WTC11 (cell line): ENCODE measurements around the gene CYP2R1. TPM values are rescaled to one million over a fixed set of nuclear protein-coding genes. Genes with fewer than 3 reads are reported as not detected.

Experiments used
- ATAC-seq: fragments of 200-7000 bp; cut with Tn5 transposase; 2 replicates; pipeline ENCODE4 v1.10.0; 2021; ENCODE audit warnings: mild to moderate bottlenecking, moderate library complexity
- CTCF ChIA-PET: fragments of 300-600 bp; sonication (Branson Sonifier 250); formaldehyde crosslinking; loops from one replicate; lab custom pipeline; 2021; ENCODE audit warnings: antibody characterized with exemption; lab: Charles Lee
- POLR2A ChIA-PET: fragments of 350-600 bp; sonication (Branson Sonifier 250); formaldehyde crosslinking; loops from one replicate; lab custom pipeline; 2021; ENCODE audit warnings: antibody characterized with exemption; lab: Charles Lee
- DNase-seq: peaks from one replicate; pipeline ENCODE4 v3.0.0; 2021; ENCODE audit warnings: low spot score
- H3K27ac Mint-ChIP-seq: 2 replicates; pipeline ENCODE4 v1.8.0; 2021; ENCODE audit warnings: mixed read lengths
- H3K27me3 Mint-ChIP-seq: 2 replicates; pipeline ENCODE4 v1.8.0; 2021; ENCODE audit warnings: low read depth, mild to moderate bottlenecking, moderate library complexity, mixed read lengths
- H3K36me3 Mint-ChIP-seq: 2 replicates; pipeline ENCODE4 v1.8.0; 2021; ENCODE audit warnings: mixed read lengths
- H3K4me1 Mint-ChIP-seq: 2 replicates; pipeline ENCODE4 v1.8.0; 2022; ENCODE audit warnings: mixed read lengths
- H3K4me3 Mint-ChIP-seq: 2 replicates; pipeline ENCODE4 v1.8.0; 2021; ENCODE audit warnings: mild to moderate bottlenecking, moderate library complexity, mixed read lengths
- H3K9me3 Mint-ChIP-seq: 2 replicates; pipeline ENCODE4 v1.8.0; 2021; ENCODE audit warnings: mixed read lengths
- FOXP1 ChIP-seq: sonication (generic); formaldehyde crosslinking; IDR thresholded peaks from 2 replicates; pipeline ENCODE4 v1.8.0; 2022; ENCODE audit warnings: missing genetic modification reagents, mild to moderate bottlenecking, moderate library complexity, borderline replicate concordance
- GABPB1 ChIP-seq: sonication (generic); formaldehyde crosslinking; IDR thresholded peaks from 2 replicates; pipeline ENCODE4 v1.8.1; 2023; ENCODE audit warnings: mild to moderate bottlenecking, missing genetic modification reagents
- GRHL2 ChIP-seq: fragments of 250-450 bp; sonication (Bioruptor Pico); IDR thresholded peaks from 2 replicates; pipeline ENCODE4 v1.8.0; 2022; ENCODE audit warnings: mild to moderate bottlenecking, moderate library complexity; ENCODE audit not compliant: insufficient replicate concordance, severe bottlenecking
- IRF2 ChIP-seq: sonication (generic); formaldehyde crosslinking; IDR thresholded peaks from 2 replicates; pipeline ENCODE4 v1.8.0; 2022; ENCODE audit warnings: low read depth, missing genetic modification reagents, borderline replicate concordance
- JAZF1 ChIP-seq: fragments of 250-450 bp; sonication (Bioruptor Pico); IDR thresholded peaks from 2 replicates; pipeline ENCODE4 v1.9.0; 2021; ENCODE audit warnings: moderate library complexity, mild to moderate bottlenecking, inconsistent platforms
- MYBL2 ChIP-seq: sonication (generic); formaldehyde crosslinking; IDR thresholded peaks from 2 replicates; pipeline ENCODE4 v1.8.1; 2023; ENCODE audit warnings: mild to moderate bottlenecking, moderate library complexity, missing genetic modification reagents
- NR3C1 ChIP-seq: sonication (generic); formaldehyde crosslinking; conservative IDR thresholded peaks from 2 replicates; pipeline ENCODE4 v1.8.1; 2023; ENCODE audit warnings: low read depth, mild to moderate bottlenecking, missing genetic modification reagents
- TEAD4 ChIP-seq: sonication (generic); formaldehyde crosslinking; IDR thresholded peaks from 2 replicates; pipeline ENCODE4 v1.8.0; 2022; ENCODE audit warnings: mild to moderate bottlenecking, missing genetic modification reagents
- ZNF121 ChIP-seq: sonication (generic); formaldehyde crosslinking; IDR thresholded peaks from 2 replicates; pipeline ENCODE4 v1.8.0; 2023; ENCODE audit warnings: missing genetic modification reagents
- total RNA-seq: library from RNA; stranded (reverse); gene quantifications from 3 replicates; pipeline ENCODE4 v1.2.3, GENCODE V29; 2021
- TF ChIP-seq, protein P1 (sequence below): sonication (generic); formaldehyde crosslinking; IDR thresholded peaks from 2 replicates; pipeline ENCODE4 v1.8.1; 2023; ENCODE audit warnings: mild to moderate bottlenecking, missing genetic modification reagents
- TF ChIP-seq, protein P2 (sequence below): sonication (generic); formaldehyde crosslinking; IDR thresholded peaks from 2 replicates; pipeline ENCODE4 v1.8.1; 2023; ENCODE audit warnings: mild to moderate bottlenecking, moderate library complexity, missing genetic modification reagents
- TF ChIP-seq, protein P3 (sequence below): sonication (generic); formaldehyde crosslinking; IDR thresholded peaks from 2 replicates; pipeline ENCODE4 v1.8.0; 2022; ENCODE audit warnings: mild to moderate bottlenecking, missing genetic modification reagents
- TF ChIP-seq, protein P4 (sequence below): fragments of 200-600 bp; IDR thresholded peaks from 2 replicates; pipeline ENCODE4 v1.8.0; 2022; ENCODE audit warnings: antibody characterized with exemption
- TF ChIP-seq, protein P5 (sequence below): fragments of 250-450 bp; sonication (Bioruptor Pico); IDR thresholded peaks from 2 replicates; pipeline ENCODE4 v1.9.0; 2021; ENCODE audit warnings: mild to moderate bottlenecking, borderline replicate concordance
- TF ChIP-seq, protein P6 (sequence below): fragments of 250-450 bp; sonication (Bioruptor Pico); IDR thresholded peaks from 2 replicates; pipeline ENCODE4 v1.9.0; 2021; ENCODE audit warnings: mild to moderate bottlenecking

Gene CYP2R1
- total RNA-seq, 1 experiment from 2014 or later = 14.9 TPM

DNA sequence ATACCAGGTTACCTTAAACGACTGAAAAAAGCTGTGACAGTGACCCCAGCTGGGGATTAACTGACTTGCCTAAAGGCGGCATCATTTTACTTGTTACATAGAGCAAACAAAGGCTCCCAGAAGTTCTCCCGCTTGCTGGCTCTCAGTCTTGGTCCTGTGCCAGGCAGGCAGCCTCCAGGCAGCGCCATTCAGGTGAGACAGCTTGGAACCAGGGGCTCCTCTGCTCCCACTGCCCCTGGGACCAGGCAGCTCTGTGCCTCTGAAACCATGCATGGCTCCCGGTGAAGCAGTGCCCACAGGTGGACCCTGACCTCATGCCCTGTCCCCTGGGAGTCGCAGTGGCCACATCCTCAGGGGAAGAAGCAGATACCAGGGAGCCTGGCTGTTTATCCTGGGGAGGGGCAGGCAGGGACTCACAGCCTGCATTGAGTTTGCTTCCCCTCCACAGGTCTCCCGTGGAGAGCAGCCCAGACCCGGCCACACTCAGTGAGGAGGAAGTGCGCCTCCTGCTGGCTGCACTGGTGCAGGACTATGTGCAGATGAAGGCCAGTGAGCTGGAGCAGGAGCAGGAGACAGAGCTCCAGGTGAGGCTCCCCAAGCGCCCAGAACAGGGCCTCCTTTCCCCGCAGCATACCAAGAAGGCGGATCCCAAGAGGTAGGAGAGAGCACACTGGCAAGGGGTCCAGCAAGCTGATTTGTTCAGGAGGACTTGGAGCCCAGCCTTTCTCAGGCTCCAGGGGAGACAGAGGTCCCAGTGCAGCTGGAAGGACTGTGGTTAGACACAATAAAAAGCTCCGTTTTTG, 15.6 kb upstream of the CYP2R1 start:
- ATAC-seq (peak; percentile 58), DNase-seq (peak; percentile 89)
- ChIA-PET POLR2A (interaction anchor here (0.9 to 2.9 kb wide), 4 partner anchors 16 to 387 kb away, joined by 5 to 14 read pairs (median 6); partner anchors contain the start of genes CYP2R1, PDE3B and PSMA1), CTCF (interaction anchor here (0.5 to 5.4 kb wide), 115 partner anchors 9 to 1522 kb away, joined by 3 to 181 read pairs (median 4); partner anchors contain the start of genes CALCB, COPB1, CYP2R1 and PDE3B)
- no peaks in the 10 kb centered on the region for H3K36me3 Mint-ChIP-seq
- no peaks in the 10 kb centered on the region for H3K9me3 Mint-ChIP-seq
- peaks cover 26% of the 10 kb centered on the region for H3K27me3 Mint-ChIP-seq
- H3K27ac Mint-ChIP-seq = no peak overlapping the region; the same call in 1 of the 2 replicates
- TF ChIP-seq, protein P1, sequence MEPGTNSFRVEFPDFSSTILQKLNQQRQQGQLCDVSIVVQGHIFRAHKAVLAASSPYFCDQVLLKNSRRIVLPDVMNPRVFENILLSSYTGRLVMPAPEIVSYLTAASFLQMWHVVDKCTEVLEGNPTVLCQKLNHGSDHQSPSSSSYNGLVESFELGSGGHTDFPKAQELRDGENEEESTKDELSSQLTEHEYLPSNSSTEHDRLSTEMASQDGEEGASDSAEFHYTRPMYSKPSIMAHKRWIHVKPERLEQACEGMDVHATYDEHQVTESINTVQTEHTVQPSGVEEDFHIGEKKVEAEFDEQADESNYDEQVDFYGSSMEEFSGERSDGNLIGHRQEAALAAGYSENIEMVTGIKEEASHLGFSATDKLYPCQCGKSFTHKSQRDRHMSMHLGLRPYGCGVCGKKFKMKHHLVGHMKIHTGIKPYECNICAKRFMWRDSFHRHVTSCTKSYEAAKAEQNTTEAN (CRISPR knock-in tag) = 0 out of 2 replicates have a peak, but pooled peaks have one; percentile 31
- no peak for TF ChIP-seq ZNF121 (CRISPR knock-in tag)
- peak; percentile 21; the same call in 1 of the 2 replicates for TF ChIP-seq GABPB1 (CRISPR knock-in tag)
- TF ChIP-seq, protein P2, sequence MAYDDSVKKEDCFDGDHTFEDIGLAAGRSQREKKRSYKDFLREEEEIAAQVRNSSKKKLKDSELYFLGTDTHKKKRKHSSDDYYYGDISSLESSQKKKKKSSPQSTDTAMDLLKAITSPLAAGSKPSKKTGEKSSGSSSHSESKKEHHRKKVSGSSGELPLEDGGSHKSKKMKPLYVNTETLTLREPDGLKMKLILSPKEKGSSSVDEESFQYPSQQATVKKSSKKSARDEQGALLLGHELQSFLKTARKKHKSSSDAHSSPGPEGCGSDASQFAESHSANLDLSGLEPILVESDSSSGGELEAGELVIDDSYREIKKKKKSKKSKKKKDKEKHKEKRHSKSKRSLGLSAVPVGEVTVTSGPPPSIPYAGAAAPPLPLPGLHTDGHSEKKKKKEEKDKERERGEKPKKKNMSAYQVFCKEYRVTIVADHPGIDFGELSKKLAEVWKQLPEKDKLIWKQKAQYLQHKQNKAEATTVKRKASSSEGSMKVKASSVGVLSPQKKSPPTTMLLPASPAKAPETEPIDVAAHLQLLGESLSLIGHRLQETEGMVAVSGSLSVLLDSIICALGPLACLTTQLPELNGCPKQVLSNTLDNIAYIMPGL = peak; percentile 75
- TF ChIP-seq, protein P3, sequence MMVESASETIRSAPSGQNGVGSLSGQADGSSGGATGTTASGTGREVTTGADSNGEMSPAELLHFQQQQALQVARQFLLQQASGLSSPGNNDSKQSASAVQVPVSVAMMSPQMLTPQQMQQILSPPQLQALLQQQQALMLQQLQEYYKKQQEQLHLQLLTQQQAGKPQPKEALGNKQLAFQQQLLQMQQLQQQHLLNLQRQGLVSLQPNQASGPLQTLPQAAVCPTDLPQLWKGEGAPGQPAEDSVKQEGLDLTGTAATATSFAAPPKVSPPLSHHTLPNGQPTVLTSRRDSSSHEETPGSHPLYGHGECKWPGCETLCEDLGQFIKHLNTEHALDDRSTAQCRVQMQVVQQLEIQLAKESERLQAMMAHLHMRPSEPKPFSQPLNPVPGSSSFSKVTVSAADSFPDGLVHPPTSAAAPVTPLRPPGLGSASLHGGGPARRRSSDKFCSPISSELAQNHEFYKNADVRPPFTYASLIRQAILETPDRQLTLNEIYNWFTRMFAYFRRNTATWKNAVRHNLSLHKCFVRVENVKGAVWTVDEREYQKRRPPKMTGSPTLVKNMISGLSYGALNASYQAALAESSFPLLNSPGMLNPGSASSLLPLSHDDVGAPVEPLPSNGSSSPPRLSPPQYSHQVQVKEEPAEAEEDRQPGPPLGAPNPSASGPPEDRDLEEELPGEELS (CRISPR knock-in tag) = no peak
- TF ChIP-seq, protein P4, sequence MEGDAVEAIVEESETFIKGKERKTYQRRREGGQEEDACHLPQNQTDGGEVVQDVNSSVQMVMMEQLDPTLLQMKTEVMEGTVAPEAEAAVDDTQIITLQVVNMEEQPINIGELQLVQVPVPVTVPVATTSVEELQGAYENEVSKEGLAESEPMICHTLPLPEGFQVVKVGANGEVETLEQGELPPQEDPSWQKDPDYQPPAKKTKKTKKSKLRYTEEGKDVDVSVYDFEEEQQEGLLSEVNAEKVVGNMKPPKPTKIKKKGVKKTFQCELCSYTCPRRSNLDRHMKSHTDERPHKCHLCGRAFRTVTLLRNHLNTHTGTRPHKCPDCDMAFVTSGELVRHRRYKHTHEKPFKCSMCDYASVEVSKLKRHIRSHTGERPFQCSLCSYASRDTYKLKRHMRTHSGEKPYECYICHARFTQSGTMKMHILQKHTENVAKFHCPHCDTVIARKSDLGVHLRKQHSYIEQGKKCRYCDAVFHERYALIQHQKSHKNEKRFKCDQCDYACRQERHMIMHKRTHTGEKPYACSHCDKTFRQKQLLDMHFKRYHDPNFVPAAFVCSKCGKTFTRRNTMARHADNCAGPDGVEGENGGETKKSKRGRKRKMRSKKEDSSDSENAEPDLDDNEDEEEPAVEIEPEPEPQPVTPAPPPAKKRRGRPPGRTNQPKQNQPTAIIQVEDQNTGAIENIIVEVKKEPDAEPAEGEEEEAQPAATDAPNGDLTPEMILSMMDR = peak; percentile 92
- TF ChIP-seq MYBL2 (CRISPR knock-in tag) = 0 out of 2 replicates have a peak, but pooled peaks have one; percentile 42
- peak; percentile 41; the same call in 1 of the 2 replicates for TF ChIP-seq FOXP1
- no peak for TF ChIP-seq GRHL2 (CRISPR knock-in tag)
- TF ChIP-seq, all 79 proteins: peak for 6
- peaks cover 18% of the 10 kb centered on the region for H3K4me1 Mint-ChIP-seq
- peak overlapping the region; percentile 27; the same call in 1 of the 2 replicates for H3K4me3 Mint-ChIP-seq

DNA sequence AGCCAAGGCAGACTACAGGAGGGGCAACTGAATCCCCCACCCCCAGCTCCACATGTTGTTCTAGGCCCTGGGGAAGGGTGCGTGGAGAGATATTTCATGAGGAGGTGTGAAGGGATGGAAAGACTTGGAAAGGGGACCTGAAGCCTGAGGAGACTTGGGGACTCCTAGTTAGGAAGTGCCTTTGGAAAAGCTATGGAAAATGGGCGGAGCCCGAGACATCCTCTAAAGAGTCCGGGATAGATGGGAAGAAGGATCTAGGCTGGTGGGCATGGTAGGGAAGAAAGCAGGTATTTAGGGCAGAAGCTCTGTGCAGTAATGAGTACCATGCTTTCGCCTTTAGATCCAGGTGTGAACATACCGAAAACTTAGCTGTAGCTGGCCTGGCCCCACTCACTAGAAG, 15.0 kb upstream of the CYP2R1 start:
- POLR2A ChIA-PET = interaction anchor here (0.9 to 2.9 kb wide), 4 partner anchors 15 to 387 kb away, joined by 5 to 14 read pairs (median 6); partner anchors contain the start of genes CYP2R1, PDE3B and PSMA1
- H3K4me1 Mint-ChIP-seq = peaks cover 18% of the 10 kb centered on the region
- H3K36me3 Mint-ChIP-seq = no peaks in the 10 kb centered on the region
- no peaks in the 10 kb centered on the region for H3K9me3 Mint-ChIP-seq
- ATAC-seq = no peak
- no peak overlapping the region for H3K27ac Mint-ChIP-seq
- no peak overlapping the region for H3K4me3 Mint-ChIP-seq
- CTCF ChIA-PET = interaction anchor here (0.7 to 5.4 kb wide), 63 partner anchors 8 to 485 kb away, joined by 3 to 181 read pairs (median 7); partner anchors contain the start of genes CALCB, COPB1, CYP2R1 and PDE3B
- H3K27me3 Mint-ChIP-seq = peaks cover 26% of the 10 kb centered on the region
- no peak for DNase-seq
- TF ChIP-seq, protein P5, sequence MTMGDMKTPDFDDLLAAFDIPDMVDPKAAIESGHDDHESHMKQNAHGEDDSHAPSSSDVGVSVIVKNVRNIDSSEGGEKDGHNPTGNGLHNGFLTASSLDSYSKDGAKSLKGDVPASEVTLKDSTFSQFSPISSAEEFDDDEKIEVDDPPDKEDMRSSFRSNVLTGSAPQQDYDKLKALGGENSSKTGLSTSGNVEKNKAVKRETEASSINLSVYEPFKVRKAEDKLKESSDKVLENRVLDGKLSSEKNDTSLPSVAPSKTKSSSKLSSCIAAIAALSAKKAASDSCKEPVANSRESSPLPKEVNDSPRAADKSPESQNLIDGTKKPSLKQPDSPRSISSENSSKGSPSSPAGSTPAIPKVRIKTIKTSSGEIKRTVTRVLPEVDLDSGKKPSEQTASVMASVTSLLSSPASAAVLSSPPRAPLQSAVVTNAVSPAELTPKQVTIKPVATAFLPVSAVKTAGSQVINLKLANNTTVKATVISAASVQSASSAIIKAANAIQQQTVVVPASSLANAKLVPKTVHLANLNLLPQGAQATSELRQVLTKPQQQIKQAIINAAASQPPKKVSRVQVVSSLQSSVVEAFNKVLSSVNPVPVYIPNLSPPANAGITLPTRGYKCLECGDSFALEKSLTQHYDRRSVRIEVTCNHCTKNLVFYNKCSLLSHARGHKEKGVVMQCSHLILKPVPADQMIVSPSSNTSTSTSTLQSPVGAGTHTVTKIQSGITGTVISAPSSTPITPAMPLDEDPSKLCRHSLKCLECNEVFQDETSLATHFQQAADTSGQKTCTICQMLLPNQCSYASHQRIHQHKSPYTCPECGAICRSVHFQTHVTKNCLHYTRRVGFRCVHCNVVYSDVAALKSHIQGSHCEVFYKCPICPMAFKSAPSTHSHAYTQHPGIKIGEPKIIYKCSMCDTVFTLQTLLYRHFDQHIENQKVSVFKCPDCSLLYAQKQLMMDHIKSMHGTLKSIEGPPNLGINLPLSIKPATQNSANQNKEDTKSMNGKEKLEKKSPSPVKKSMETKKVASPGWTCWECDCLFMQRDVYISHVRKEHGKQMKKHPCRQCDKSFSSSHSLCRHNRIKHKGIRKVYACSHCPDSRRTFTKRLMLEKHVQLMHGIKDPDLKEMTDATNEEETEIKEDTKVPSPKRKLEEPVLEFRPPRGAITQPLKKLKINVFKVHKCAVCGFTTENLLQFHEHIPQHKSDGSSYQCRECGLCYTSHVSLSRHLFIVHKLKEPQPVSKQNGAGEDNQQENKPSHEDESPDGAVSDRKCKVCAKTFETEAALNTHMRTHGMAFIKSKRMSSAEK (CRISPR knock-in tag) = no peak
- TF ChIP-seq NR3C1 (CRISPR knock-in tag) = no peak
- TF ChIP-seq, protein P2 = no peak
- TF ChIP-seq, protein P6, sequence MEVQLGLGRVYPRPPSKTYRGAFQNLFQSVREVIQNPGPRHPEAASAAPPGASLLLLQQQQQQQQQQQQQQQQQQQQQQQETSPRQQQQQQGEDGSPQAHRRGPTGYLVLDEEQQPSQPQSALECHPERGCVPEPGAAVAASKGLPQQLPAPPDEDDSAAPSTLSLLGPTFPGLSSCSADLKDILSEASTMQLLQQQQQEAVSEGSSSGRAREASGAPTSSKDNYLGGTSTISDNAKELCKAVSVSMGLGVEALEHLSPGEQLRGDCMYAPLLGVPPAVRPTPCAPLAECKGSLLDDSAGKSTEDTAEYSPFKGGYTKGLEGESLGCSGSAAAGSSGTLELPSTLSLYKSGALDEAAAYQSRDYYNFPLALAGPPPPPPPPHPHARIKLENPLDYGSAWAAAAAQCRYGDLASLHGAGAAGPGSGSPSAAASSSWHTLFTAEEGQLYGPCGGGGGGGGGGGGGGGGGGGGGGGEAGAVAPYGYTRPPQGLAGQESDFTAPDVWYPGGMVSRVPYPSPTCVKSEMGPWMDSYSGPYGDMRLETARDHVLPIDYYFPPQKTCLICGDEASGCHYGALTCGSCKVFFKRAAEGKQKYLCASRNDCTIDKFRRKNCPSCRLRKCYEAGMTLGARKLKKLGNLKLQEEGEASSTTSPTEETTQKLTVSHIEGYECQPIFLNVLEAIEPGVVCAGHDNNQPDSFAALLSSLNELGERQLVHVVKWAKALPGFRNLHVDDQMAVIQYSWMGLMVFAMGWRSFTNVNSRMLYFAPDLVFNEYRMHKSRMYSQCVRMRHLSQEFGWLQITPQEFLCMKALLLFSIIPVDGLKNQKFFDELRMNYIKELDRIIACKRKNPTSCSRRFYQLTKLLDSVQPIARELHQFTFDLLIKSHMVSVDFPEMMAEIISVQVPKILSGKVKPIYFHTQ = no peak
- no peak for TF ChIP-seq TEAD4 (CRISPR knock-in tag)
- TF ChIP-seq JAZF1 = no peak
- no peak for TF ChIP-seq ZNF121 (CRISPR knock-in tag)
- no peak for TF ChIP-seq IRF2
